H1 (cell line): ENCODE results near the gene ZNF333. TPM values are rescaled to one million over a fixed set of nuclear protein-coding genes. Genes with fewer than 3 reads are reported as not detected.

ENCODE experiments used
- CTCF ChIA-PET: fragments of 300-600 bp; sonication (Branson Sonifier 250); formaldehyde crosslinking; loops from one replicate; lab custom pipeline; 2021; ENCODE audit not compliant: partially characterized antibody; lab: Charles Lee
- POLR2A ChIA-PET: fragments of 300-600 bp; sonication (Branson Sonifier 250); formaldehyde crosslinking; loops from one replicate; lab custom pipeline; 2021; ENCODE audit warnings: inconsistent platforms; ENCODE audit not compliant: partially characterized antibody; lab: Charles Lee
- DNase-seq, 2 experiments: peaks; one replicate each; pipeline versions ENCODE4 v3.0.0 to v3.0.0-alpha.2; 2010 to 2022; ENCODE audit warnings: low spot score in 2 of 2, low read depth in 1 of 2, mixed read lengths in 1 of 2
- FAIRE-seq: peaks from 2 replicates; lab custom pipeline; 2011; peaks lifted over from hg19 to GRCh38; lab: Jason Lieb, UNC
- H2AFZ ChIP-seq: 2 replicates; pipeline ENCODE4 v1.8.1; 2012; ENCODE audit warnings: low read length, inconsistent platforms
- H2AK5ac ChIP-seq: 2 replicates; pipeline ENCODE4 v1.6.1; 2013; ENCODE audit warnings: low read depth, low read length
- H2BK120ac ChIP-seq: replicated peaks from 2 replicates; pipeline ENCODE3; 2013; ENCODE audit warnings: low read depth, low read length, inconsistent platforms
- H2BK12ac ChIP-seq: 2 replicates; pipeline ENCODE4 v1.6.1; 2013; ENCODE audit warnings: low read depth, low read length
- H2BK15ac ChIP-seq: 2 replicates; pipeline ENCODE4 v1.6.1; 2013; ENCODE audit warnings: low read length
- H2BK20ac ChIP-seq: 2 replicates; pipeline ENCODE4 v1.6.1; 2013; ENCODE audit warnings: low read length
- H2BK5ac ChIP-seq: 2 replicates; pipeline ENCODE4 v1.6.1; 2013; ENCODE audit warnings: low read depth, low read length
- H3K14ac ChIP-seq: 2 replicates; pipeline ENCODE4 v1.6.1; 2013; ENCODE audit warnings: inconsistent platforms; ENCODE audit not compliant: insufficient read length
- H3K18ac ChIP-seq: 2 replicates; pipeline ENCODE4 v1.6.1; 2013; ENCODE audit warnings: low read length; ENCODE audit errors: extremely low read depth
- H3K23ac ChIP-seq: 2 replicates; pipeline ENCODE4 v1.6.1; 2013; ENCODE audit warnings: inconsistent platforms; ENCODE audit not compliant: insufficient read length
- H3K23me2 ChIP-seq: 2 replicates; pipeline ENCODE4 v1.6.1; 2013; ENCODE audit warnings: low read depth, low read length
- H3K27ac ChIP-seq: 2 replicates; pipeline ENCODE4 v1.6.1; 2011; ENCODE audit warnings: low read depth, low read length, inconsistent platforms
- H3K27me3 ChIP-seq, 4 experiments: replicated peaks in 1 of 4; 1 replicate in 1 of 4; 2 replicates in 3 of 4; pipeline versions ENCODE4 v1.6.1 to v1.8.1; 2011 to 2013; ENCODE audit warnings: low read length in 3 of 4, mild to moderate bottlenecking in 3 of 4, inconsistent platforms in 2 of 4, mixed read lengths in 2 of 4, moderate library complexity in 1 of 4; ENCODE audit not compliant: control insufficient read depth in 3 of 4, insufficient read depth in 3 of 4; ENCODE audit errors: extremely low read depth in 1 of 4
- H3K36me3 ChIP-seq, 4 experiments: 2 replicates each; pipeline versions ENCODE4 v1.6.1 to v1.8.1; 2011 to 2013; ENCODE audit warnings: mild to moderate bottlenecking in 4 of 4, low read length in 3 of 4, moderate library complexity in 2 of 4, control low read depth in 1 of 4, inconsistent platforms in 1 of 4; ENCODE audit not compliant: insufficient read depth in 4 of 4, control insufficient read depth in 2 of 4
- H3K4ac ChIP-seq: replicated peaks from 2 replicates; pipeline ENCODE3; 2013; ENCODE audit warnings: low read length, low read depth, mixed read lengths, inconsistent platforms; ENCODE audit not compliant: insufficient read length
- H3K4me1 ChIP-seq, 4 experiments: replicated peaks in 1 of 4; 1 replicate in 1 of 4; 2 replicates in 3 of 4; pipeline versions ENCODE4 v1.6.1 to v1.8.1; 2011 to 2013; ENCODE audit warnings: low read length in 3 of 4, inconsistent platforms in 2 of 4, mixed read lengths in 1 of 4; ENCODE audit not compliant: insufficient read depth in 4 of 4, control insufficient read depth in 3 of 4
- H3K4me2 ChIP-seq, 2 experiments: 2 replicates each; pipeline versions ENCODE4 v1.6.1 to v1.8.1; 2011 to 2013; ENCODE audit warnings: low read depth in 2 of 2, low read length in 2 of 2, control low read depth in 1 of 2, inconsistent platforms in 1 of 2, mild to moderate bottlenecking in 1 of 2; ENCODE audit not compliant: insufficient read depth in 1 of 2
- H3K4me3 ChIP-seq, 4 experiments: fragments of 200-600, 300-600 bp in 1 of 4; sonication (generic), shearing (Covaris generic), sonication (Bioruptor Twin) in 1 of 4; 2 replicates each; pipeline versions ENCODE4 v1.5.1 to v1.8.1; 2011 to 2016; ENCODE audit warnings: low read length in 4 of 4, low read depth in 3 of 4, control low read depth in 2 of 4, inconsistent platforms in 2 of 4, mild to moderate bottlenecking in 2 of 4, mixed read lengths in 1 of 4, moderate library complexity in 1 of 4; ENCODE audit not compliant: insufficient read depth in 2 of 4; ENCODE audit errors: extremely low read depth in 1 of 4
- H3K56ac ChIP-seq: replicated peaks from 2 replicates; pipeline ENCODE3; 2013; ENCODE audit warnings: low read depth, mild to moderate bottlenecking, mixed read lengths, low read length, inconsistent platforms; ENCODE audit not compliant: insufficient read length
- H3K79me1 ChIP-seq: 2 replicates; pipeline ENCODE4 v1.6.1; 2013; ENCODE audit warnings: low read depth, low read length, control low read depth
- H3K79me2 ChIP-seq, 2 experiments: 2 replicates each; pipeline versions ENCODE4 v1.6.1 to v1.8.1; 2012 to 2013; ENCODE audit warnings: low read length in 2 of 2, mild to moderate bottlenecking in 2 of 2, inconsistent platforms in 1 of 2; ENCODE audit not compliant: insufficient read depth in 2 of 2, control insufficient read depth in 1 of 2
- H3K9ac ChIP-seq, 4 experiments: replicated peaks in 1 of 4; 1 replicate in 1 of 4; 2 replicates in 3 of 4; pipeline versions ENCODE4 v1.6.1 to v1.8.1; 2011 to 2013; ENCODE audit warnings: low read depth in 3 of 4, low read length in 3 of 4, control low read depth in 2 of 4, mild to moderate bottlenecking in 2 of 4, moderate library complexity in 2 of 4, inconsistent platforms in 1 of 4; ENCODE audit errors: extremely low read depth in 1 of 4
- H3K9me3 ChIP-seq, 2 experiments: 2 replicates each; pipeline versions ENCODE4 v1.6.1 to v1.8.1; 2012 to 2013; ENCODE audit warnings: mild to moderate bottlenecking in 2 of 2, moderate library complexity in 2 of 2, control low read depth in 1 of 2, inconsistent platforms in 1 of 2, low read depth in 1 of 2, low read length in 1 of 2, mixed read lengths in 1 of 2; ENCODE audit not compliant: insufficient read depth in 2 of 2
- H4K20me1 ChIP-seq, 2 experiments: replicated peaks in 1 of 2; 2 replicates each; pipeline versions ENCODE3 to v1.8.1; 2011 to 2013; ENCODE audit warnings: inconsistent platforms in 2 of 2, low read length in 2 of 2, mild to moderate bottlenecking in 1 of 2; ENCODE audit not compliant: insufficient read depth in 2 of 2, control insufficient read depth in 1 of 2
- H4K5ac ChIP-seq: 2 replicates; pipeline ENCODE4 v1.6.1; 2013; ENCODE audit warnings: low read length, low read depth, mixed read lengths, inconsistent platforms; ENCODE audit not compliant: insufficient read length
- H4K8ac ChIP-seq: 2 replicates; pipeline ENCODE4 v1.8.0; 2013; ENCODE audit warnings: mild to moderate bottlenecking, moderate library complexity, low read length, inconsistent platforms; ENCODE audit not compliant: insufficient read depth; ENCODE audit errors: extremely low read depth
- H4K91ac ChIP-seq: replicated peaks from 2 replicates; pipeline ENCODE3; 2013; ENCODE audit warnings: low read length, mixed read lengths, inconsistent platforms; ENCODE audit not compliant: insufficient read length
- BCL11A ChIP-seq, 2 experiments: IDR thresholded peaks; one replicate each; pipeline ENCODE4 v1.6.1; 2011; ENCODE audit warnings: low read depth in 2 of 2, low read length in 2 of 2, mild to moderate bottlenecking in 2 of 2
- CBX8 ChIP-seq: fragments of 300-800, 300-1000 bp; sonication (generic); IDR thresholded peaks from 2 replicates; pipeline ENCODE4 v1.7.1; 2016; ENCODE audit warnings: low read depth, low read length, borderline replicate concordance
- CEBPB ChIP-seq: IDR thresholded peaks from 2 replicates; pipeline ENCODE4 v1.6.1; 2012; ENCODE audit warnings: low read depth, low read length
- CREB1 ChIP-seq: IDR thresholded peaks from 2 replicates; pipeline ENCODE4 v1.6.1; 2012; ENCODE audit warnings: inconsistent platforms
- HDAC2 ChIP-seq, 2 experiments: fragments of 300-600 bp in 1 of 2; sonication (generic) in 1 of 2; IDR thresholded peaks; 2 replicates each; pipeline ENCODE4 v1.6.1; 2011 to 2012; ENCODE audit warnings: low read depth in 2 of 2, low read length in 2 of 2, mild to moderate bottlenecking in 2 of 2, moderate library complexity in 2 of 2, borderline replicate concordance in 1 of 2, inconsistent platforms in 1 of 2
- JUN ChIP-seq: IDR thresholded peaks from 2 replicates; pipeline ENCODE4 v1.6.1; 2011; ENCODE audit warnings: low read depth, mild to moderate bottlenecking, improper control_type of control experiment, low read length
- JUND ChIP-seq: IDR thresholded peaks from 2 replicates; pipeline ENCODE4 v1.6.1; 2011; ENCODE audit warnings: mild to moderate bottlenecking, improper control_type of control experiment, low read length
- SP2 ChIP-seq: IDR thresholded peaks from 2 replicates; pipeline ENCODE4 v1.6.1; 2012; ENCODE audit warnings: mild to moderate bottlenecking, low read length, inconsistent platforms
- TEAD4 ChIP-seq: IDR thresholded peaks from 2 replicates; pipeline ENCODE4 v1.6.1; 2012; ENCODE audit warnings: low read depth, low read length, inconsistent platforms, mixed read lengths
- WGBS, 2 experiments: shearing (Covaris generic) in 1 of 2; methylation state at CpG; one replicate each; pipeline versions ENCODE4 v1.1.6 to v1.1.7; 2013 to 2015; ENCODE audit warnings: low lambda C conversion rate in 2 of 2, mixed read lengths in 2 of 2, inconsistent platforms in 1 of 2, low coverage in 1 of 2, missing lambda C conversion rate in 1 of 2; ENCODE audit not compliant: insufficient replicate concordance in 2 of 2, insufficient coverage in 1 of 2, insufficient read length in 1 of 2; ENCODE audit errors: extremely low coverage in 1 of 2, missing lambda C conversion rate in 1 of 2; 5-methylcytosine and 5-hydroxymethylcytosine counted together
- polyA plus RNA-seq, 7 experiments: library from polyadenylated mRNA; depleted of rRNA in 3 of 7; stranded (reverse) in 5 of 7; unstranded in 2 of 7; fragments of >200 nt in 5 of 7; fragments of 200-250 nt in 2 of 7; gene quantifications; 1 replicate in 5 of 7; 2 replicates in 1 of 7; 4 replicates in 1 of 7; pipeline versions ENCODE4 v1.2.1 to v1.2.3, GENCODE V29; 2011 to 2013; ENCODE audit warnings: missing spikeins in 2 of 7, mixed read lengths in 2 of 7
- total RNA-seq: library from RNA; stranded (reverse); fragmentation: NEBNext Ultra II Directional; extraction: Animal tissue kit (Norgen Biotek cat#: 25700); gene quantifications from 2 replicates; pipeline ENCODE4 v1.2.1, GENCODE V29; 2021

ZNF333 gene
- total and polyA plus RNA-seq, 2 of the 8 experiments (the other 6 are each of a cell fraction or from before 2014, with no cell fraction given), result 7.3 to 8.4 TPM

DNA sequence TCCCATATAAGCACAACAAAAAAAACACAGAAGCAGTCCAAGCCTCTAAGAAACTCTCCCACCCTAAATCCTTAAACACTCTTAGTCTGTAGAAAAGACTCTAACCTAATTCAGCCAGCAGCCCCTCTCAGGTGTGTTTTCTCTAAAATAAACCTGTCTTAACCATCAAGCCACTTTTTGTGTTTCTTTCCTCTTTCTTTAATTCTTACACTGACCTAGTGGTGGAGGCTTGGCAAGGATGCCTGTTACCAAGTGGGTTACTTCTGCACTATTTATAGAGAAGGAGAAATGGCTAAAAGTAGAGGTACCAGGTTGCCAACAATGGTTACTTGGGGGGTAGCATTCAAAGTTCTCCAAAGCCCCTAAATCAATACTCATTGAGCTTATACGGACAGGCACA is 43.7 kb downstream of the ZNF333 start:
- H3K9ac ChIP-seq, result no peak overlapping the region
- no peak overlapping the region for H3K4ac ChIP-seq
- H3K23me2 ChIP-seq, result no peaks in the 10 kb centered on the region
- H3K27ac ChIP-seq, result no peak overlapping the region
- H2AK5ac ChIP-seq, result no peak overlapping the region
- no peak for DNase-seq
- no peak overlapping the region for H3K18ac ChIP-seq
- H3K4me3 ChIP-seq, result no peak overlapping the region
- ChIA-PET POLR2A (no interaction called here), CTCF (interaction anchor here (1.6 kb wide), 1 partner anchor 10 kb away, joined by 3 read pairs; no protein-coding TSS in a partner anchor)
- H3K4me2 ChIP-seq, result no peak overlapping the region
- no peak overlapping the region for H3K23ac ChIP-seq
- 83% methylated on average over 1 of the region's 1 CpG; no CpG with 5 or more reads in 1 of the 2 experiments for WGBS, 2 experiments
- no peaks in the 10 kb centered on the region for H3K79me2 ChIP-seq
- no peak for TF ChIP-seq BCL11A (IDR thresholded peaks at IDR 0.05; ENCODE audit: low read depth in 2 of 2, low read length in 2 of 2)
- no peak for TF ChIP-seq SP2
- TF ChIP-seq CEBPB, result no peak
- TF ChIP-seq TEAD4, result no peak
- no peak for TF ChIP-seq JUND
- TF ChIP-seq CREB1, result no peak
- TF ChIP-seq HDAC2 (IDR thresholded peaks at IDR 0.05; ENCODE audit: borderline replicate concordance in 1 of 2, low read depth in 2 of 2, low read length in 2 of 2), result no peak
- no peak for TF ChIP-seq JUN
- no peak for TF ChIP-seq CBX8
- no peak overlapping the region for H3K56ac ChIP-seq
- no peak overlapping the region for H2AFZ ChIP-seq
- H2BK5ac ChIP-seq, result no peak overlapping the region
- no peak overlapping the region for H4K5ac ChIP-seq
- no peak overlapping the region for H3K14ac ChIP-seq
- H4K20me1 ChIP-seq, result no peaks in the 10 kb centered on the region
- no peak overlapping the region for H2BK20ac ChIP-seq
- H3K27me3 ChIP-seq, result no peaks in the 10 kb centered on the region
- no peak overlapping the region for H2BK12ac ChIP-seq
- H3K4me1 ChIP-seq, result no peaks in the 10 kb centered on the region; a peak in 2 of 7 replicates
- FAIRE-seq, result no peak
- no peaks in the 10 kb centered on the region for H3K79me1 ChIP-seq
- no peak overlapping the region for H2BK15ac ChIP-seq
- peaks cover 12 to 18% of the 10 kb centered on the region in 2 experiments; a peak in 3 of 4 replicates for H3K9me3 ChIP-seq
- no peak overlapping the region for H2BK120ac ChIP-seq
- H4K91ac ChIP-seq, result no peak overlapping the region
- no peaks in the 10 kb centered on the region; a peak in 1 of 8 replicates for H3K36me3 ChIP-seq
- H4K8ac ChIP-seq, result no peak overlapping the region
